ENCODE results near the gene IQCH. TPM values are rescaled to one million over a fixed set of nuclear protein-coding genes. Genes with fewer than 3 reads are reported as not detected.
A peak's percentile ranks its signal among the peaks of the same experiment; 100 is the strongest.

IQCH gene
- 1.7 and 2.7 TPM in 2 replicates for total RNA-seq (2014; rRNA removed; shearing (Covaris generic); ENCODE audit: low replicate concordance)

DNA sequence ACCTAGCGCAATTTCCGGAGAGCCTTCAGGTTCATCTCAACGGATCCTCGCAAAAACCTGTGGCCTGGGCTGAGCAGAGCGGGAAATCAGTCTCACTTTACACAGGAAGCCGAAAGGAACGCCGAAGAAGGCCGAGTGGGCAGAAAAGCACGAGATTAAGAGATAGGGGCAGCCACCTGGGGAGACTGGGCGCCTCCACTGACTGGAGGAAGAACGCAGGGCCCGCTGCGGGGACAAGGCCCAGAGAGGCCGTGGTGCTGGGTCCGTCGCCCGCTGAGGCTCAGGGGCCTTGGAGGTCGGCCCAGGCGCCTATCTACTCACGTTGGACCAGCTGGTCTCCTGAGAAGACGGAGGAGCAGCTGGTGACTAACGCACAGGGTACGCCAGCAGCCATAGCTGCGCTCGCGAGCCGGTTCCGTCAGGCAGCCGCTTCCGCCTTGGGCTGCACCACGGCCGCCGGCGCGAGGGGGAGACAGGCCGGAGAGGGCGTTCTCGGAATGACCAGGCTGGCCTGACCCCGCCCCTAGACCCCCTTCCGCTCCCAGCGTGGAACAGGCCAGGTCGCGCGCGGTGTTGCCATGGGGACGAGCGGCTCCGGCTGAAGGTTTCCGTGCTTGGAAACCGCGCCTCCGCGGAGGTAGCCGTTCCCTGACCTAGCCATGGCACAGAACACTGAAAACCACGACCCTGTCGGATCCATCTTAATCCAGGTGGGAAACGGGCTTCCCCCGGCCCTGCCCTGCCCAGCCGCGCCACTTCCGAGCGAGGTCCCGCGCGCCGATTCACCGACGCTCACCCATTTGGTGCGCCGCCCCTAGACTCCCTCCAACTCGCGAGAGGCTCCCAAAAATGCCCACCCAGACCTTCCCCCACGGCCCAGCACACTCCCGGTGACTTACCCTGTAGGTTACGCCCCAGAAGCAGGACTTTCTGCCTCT is at the start of gene IQCH, which contains the start of gene AAGAB:
Gene IQCH, plus strand, starts transcription at position 549 of the 938 bp plus-strand sequence. Its CDS starts 111 bp downstream, at position 660.
Gene AAGAB, minus strand, starts transcription at position 424 of the 938 bp plus-strand sequence. Its CDS starts 30 bp downstream, at position 394.
- in situ Hi-C loops (cut with HindIII; ENCODE audit: low pct_unique_long_range_greater_than_20kb, low sequenced_read_pairs): no loop called here
- peak; percentile 96 for DNase-seq (ENCODE audit: low read depth)

DNA sequence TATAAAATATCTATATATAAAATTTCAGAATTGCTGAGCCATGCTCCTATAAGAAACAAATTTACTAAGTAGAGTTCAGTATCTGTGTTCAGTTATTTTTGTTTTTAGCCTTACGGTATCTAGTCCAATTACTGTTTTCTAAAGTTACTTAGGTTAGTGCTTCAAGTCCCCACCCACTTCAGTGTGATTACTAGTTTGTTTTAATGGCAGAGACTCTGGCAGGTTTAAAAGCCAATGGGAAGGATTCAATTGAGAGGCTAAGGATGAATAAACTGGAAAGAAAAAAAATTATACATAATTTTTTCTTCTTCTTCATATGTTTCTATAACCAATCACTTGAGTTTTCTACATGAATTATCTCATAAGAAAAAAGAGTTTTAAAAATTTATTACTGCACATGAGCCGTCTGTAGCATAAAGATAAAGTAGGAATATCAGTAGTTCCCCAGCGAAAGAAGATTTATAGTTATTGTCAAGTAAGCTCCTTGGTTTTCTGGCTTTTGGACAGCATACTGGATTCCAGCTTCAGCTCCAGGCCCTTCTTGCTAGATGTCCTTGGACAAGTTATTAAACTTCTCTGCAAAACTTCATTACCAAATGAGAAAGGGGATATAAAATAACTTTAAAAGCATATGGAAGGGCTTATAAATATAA is 46.9 kb upstream of the IQCH start:
- DNase-seq (ENCODE audit: low read depth): no peak
- in situ Hi-C loops (cut with HindIII; ENCODE audit: low pct_unique_long_range_greater_than_20kb, low sequenced_read_pairs): no loop called here

GRCh38 chr15:67208396-67208795 is 46.2 kb upstream of the IQCH start:
- DNase-seq (ENCODE audit: low read depth): no peak
- in situ Hi-C loops (cut with HindIII; ENCODE audit: low pct_unique_long_range_greater_than_20kb, low sequenced_read_pairs): no loop called here

- DNase-seq (ENCODE audit: low read depth): no peak
- in situ Hi-C loops (cut with HindIII; ENCODE audit: low pct_unique_long_range_greater_than_20kb, low sequenced_read_pairs): no loop called here
Measured at GRCh38 chr15:67210555-67211168, 43.9 kb upstream of the IQCH start.

- DNase-seq (ENCODE audit: low read depth): no peak
- in situ Hi-C loops (cut with HindIII; ENCODE audit: low pct_unique_long_range_greater_than_20kb, low sequenced_read_pairs): no loop called here
Measured at GRCh38 chr15:67212684-67213367, 41.8 kb upstream of the IQCH start.

- no peak for DNase-seq (ENCODE audit: low read depth)
- in situ Hi-C loops (cut with HindIII; ENCODE audit: low pct_unique_long_range_greater_than_20kb, low sequenced_read_pairs): no loop called here
Measured at GRCh38 chr15:67215102-67215501, 39.5 kb upstream of the IQCH start.

DNA sequence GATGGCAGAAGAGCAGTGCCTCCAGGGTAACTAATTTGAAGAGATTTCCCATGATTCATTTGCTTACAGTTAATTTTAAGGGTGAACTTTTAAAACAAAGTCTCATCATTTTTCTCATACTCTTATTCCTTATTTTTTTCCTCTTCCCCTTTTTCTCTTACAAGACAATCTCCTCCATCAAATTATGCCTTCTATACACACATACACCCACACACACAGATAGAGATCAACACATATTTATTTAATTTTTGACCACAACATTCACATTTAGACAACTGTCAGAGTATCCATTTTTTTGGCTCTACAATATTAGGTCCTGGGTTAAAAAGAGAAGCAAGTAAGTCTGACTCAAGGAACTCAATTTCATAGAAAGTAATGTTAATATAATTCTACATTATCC is 37.7 kb upstream of the IQCH start:
- no peak for DNase-seq (ENCODE audit: low read depth)
- in situ Hi-C loops (cut with HindIII; ENCODE audit: low pct_unique_long_range_greater_than_20kb, low sequenced_read_pairs): no loop called here

- in situ Hi-C loops (cut with HindIII; ENCODE audit: low pct_unique_long_range_greater_than_20kb, low sequenced_read_pairs): no loop called here
- DNase-seq (ENCODE audit: low read depth): no peak
Measured at GRCh38 chr15:67218428-67218827, 36.2 kb upstream of the IQCH start.

DNA sequence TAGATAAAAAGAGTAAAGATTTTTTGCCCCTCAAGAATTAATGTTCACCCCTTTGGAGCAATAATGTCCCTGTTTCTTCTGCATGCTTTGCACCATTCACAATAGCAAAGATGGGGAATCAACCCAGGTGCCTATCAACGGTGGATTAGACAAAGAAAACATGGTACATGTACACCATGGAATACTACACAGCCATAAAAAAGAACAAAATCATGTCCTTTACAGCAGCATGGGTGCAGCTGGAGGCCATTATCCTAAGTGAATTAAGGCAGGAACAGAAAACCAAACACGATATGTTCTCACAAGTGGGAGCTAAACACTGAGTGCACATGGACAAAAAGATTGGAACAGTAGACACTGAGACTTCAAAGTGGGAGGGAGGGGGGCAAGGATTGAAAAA is 35.3 kb upstream of the IQCH start:
- DNase-seq (ENCODE audit: low read depth): no peak
- in situ Hi-C loops (cut with HindIII; ENCODE audit: low pct_unique_long_range_greater_than_20kb, low sequenced_read_pairs): no loop called here

GRCh38 chr15:67224889-67225288 is 29.7 kb upstream of the IQCH start:
- no peak for DNase-seq (ENCODE audit: low read depth)
- in situ Hi-C loops (cut with HindIII; ENCODE audit: low pct_unique_long_range_greater_than_20kb, low sequenced_read_pairs): no loop called here

GRCh38 chr15:67225336-67225735 is 29.2 kb upstream of the IQCH start:
- DNase-seq (ENCODE audit: low read depth): no peak
- in situ Hi-C loops (cut with HindIII; ENCODE audit: low pct_unique_long_range_greater_than_20kb, low sequenced_read_pairs): no loop called here

- DNase-seq (ENCODE audit: low read depth): no peak
- in situ Hi-C loops (cut with HindIII; ENCODE audit: low pct_unique_long_range_greater_than_20kb, low sequenced_read_pairs): no loop called here
Measured at GRCh38 chr15:67227431-67227830, 27.2 kb upstream of the IQCH start.

DNA sequence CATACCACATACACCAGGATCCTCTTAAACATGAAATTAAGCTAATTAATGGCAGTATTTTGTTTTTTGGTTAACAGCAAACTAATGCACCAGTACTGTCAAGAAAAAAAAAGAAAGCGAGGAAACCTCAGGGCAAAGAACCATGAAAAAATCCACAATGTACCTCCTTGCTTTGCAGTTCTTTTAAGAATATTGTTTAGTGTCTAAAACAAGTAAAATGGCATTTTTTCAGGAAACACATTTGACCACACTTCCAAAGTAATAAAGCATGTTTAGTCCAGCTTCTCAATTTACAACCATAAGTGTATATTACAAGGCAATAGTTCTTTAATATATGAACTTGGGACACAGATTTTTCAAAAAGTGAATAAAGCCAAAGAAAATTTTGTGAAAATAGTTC is 26.7 kb upstream of the IQCH start:
- in situ Hi-C loops (cut with HindIII; ENCODE audit: low pct_unique_long_range_greater_than_20kb, low sequenced_read_pairs): no loop called here
- no peak for DNase-seq (ENCODE audit: low read depth)

DNA sequence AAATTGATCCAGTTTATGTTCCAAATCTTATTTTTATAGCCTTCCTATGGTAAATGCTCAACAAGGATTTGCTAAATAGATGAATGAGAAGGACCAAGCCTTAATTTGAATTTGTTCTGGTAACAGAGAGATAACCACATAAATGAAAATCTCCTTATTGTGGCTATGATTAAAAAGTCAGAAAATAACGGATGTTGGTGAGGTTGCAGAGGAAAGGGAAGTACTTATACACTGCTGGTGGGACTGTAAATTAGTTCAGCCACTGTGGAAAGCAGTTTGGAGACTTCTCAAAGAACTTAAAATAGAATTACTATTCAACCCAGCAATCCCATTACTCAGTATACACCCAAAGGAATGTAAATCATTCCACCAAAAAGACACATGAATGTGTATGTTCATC is 26.3 kb upstream of the IQCH start:
- in situ Hi-C loops (cut with HindIII; ENCODE audit: low pct_unique_long_range_greater_than_20kb, low sequenced_read_pairs): no loop called here
- DNase-seq (ENCODE audit: low read depth): no peak

GRCh38 chr15:67230504-67230903 is 24.1 kb upstream of the IQCH start:
- no peak for DNase-seq (ENCODE audit: low read depth)
- in situ Hi-C loops (cut with HindIII; ENCODE audit: low pct_unique_long_range_greater_than_20kb, low sequenced_read_pairs): no loop called here

- peak; percentile 21 for DNase-seq (ENCODE audit: low read depth)
- in situ Hi-C loops (cut with HindIII; ENCODE audit: low pct_unique_long_range_greater_than_20kb, low sequenced_read_pairs): no loop called here
Measured at GRCh38 chr15:67232591-67232990, 22.0 kb upstream of the IQCH start.

- in situ Hi-C loops (cut with HindIII; ENCODE audit: low pct_unique_long_range_greater_than_20kb, low sequenced_read_pairs): no loop called here
- peak; percentile 24 for DNase-seq (ENCODE audit: low read depth)
Measured at GRCh38 chr15:67240235-67241131, 14.1 kb upstream of the IQCH start.
